HG03108 (cell line): ENCODE measurements around the gene GPBP1L1.
"Not testable (repeated sequence)": the region's sequence is repeated elsewhere in the genome, so short reads cannot be mapped to it uniquely, and the experiment has no call there.

Source experiments
- ATAC-seq: cut with Tn5 transposase; IDR thresholded peaks from one replicate; pipeline ENCODE4 v1.9.1; 2021; ENCODE audit warnings: moderate library complexity; ENCODE audit not compliant: unreplicated experiment

The GPBP1L1 gene

GRCh38 chr1:45604239-45604638 lies 82.1 kb downstream of the GPBP1L1 start:
- no peak for ATAC-seq

DNA sequence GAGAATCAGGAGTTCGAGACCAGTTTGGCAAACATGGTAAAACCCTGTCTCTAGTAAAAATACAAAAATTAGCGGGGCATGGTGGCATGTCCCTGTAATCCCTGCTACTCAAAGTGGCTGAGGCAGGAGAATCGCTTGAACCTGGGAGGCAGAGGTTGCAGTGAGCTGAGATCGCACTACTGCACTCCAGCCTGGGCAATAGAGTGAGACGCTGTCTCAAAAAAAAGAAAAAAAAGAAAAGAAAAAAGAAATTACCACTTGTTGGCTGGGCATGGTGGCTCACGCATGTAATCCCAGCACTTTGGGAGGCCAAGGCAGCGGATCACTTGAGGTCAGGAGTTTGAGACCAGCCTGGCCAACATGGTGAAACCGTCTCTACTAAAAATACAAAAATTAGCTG lies 89.6 kb downstream of the GPBP1L1 start:
- ATAC-seq, result not testable (repeated sequence)

GRCh38 chr1:45594412-45594811 lies 91.9 kb downstream of the GPBP1L1 start:
- no peak for ATAC-seq

- no peak for ATAC-seq
Observed at GRCh38 chr1:45589861-45590260, 96.5 kb downstream of the GPBP1L1 start.

DNA sequence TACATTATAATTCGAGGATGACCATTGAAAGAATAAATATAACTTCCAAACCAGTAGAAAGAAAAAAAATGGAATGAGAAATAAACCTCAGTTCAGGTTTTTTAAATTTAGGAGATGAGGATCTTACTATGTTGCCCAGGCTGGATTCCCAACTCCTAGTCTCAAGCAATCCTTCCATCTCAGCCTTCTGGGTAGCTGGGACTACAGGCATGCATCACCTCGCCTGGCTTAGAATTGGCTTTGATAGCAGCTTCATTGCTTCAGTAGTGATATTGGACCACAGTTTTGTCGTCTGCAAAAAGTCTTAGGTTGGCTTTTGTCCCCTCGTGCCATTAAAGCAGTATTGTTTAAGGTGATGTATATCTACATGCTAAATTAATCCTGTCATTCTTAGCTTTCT lies 99.6 kb downstream of the GPBP1L1 start:
- no peak for ATAC-seq

DNA sequence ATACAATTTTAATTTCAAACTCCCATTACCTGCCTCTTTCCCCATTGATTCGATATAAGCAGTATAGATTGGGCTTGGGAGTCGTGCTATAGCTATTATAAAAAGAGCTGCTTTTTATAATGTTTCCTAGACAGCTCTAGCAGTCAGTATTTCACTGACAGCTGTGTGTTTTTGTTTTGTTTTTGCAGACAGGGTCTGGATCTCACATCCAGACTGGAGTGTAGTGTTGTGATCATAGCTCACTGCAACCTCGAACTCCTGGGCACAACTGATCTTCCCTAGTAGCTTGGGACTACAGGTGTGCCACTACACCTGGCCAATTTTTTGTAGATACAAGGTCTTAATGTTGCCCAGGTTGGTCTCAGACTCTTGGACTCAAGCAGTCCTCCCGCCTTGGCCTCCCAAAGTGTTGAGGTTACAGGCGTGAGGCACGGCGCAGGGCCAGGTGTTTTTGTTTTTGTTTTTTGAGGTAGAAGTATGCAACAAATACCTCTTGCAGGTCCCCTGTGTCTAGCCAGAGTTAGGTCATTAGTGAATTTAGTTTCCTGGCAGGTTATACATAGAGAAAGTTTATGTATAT lies 100.7 kb downstream of the GPBP1L1 start:
- no peak for ATAC-seq

GRCh38 chr1:45585110-45585426 lies 101.3 kb downstream of the GPBP1L1 start:
- no peak for ATAC-seq

- peak; percentile 24 for ATAC-seq
Observed at GRCh38 chr1:45584351-45585109, 101.8 kb downstream of the GPBP1L1 start.

DNA sequence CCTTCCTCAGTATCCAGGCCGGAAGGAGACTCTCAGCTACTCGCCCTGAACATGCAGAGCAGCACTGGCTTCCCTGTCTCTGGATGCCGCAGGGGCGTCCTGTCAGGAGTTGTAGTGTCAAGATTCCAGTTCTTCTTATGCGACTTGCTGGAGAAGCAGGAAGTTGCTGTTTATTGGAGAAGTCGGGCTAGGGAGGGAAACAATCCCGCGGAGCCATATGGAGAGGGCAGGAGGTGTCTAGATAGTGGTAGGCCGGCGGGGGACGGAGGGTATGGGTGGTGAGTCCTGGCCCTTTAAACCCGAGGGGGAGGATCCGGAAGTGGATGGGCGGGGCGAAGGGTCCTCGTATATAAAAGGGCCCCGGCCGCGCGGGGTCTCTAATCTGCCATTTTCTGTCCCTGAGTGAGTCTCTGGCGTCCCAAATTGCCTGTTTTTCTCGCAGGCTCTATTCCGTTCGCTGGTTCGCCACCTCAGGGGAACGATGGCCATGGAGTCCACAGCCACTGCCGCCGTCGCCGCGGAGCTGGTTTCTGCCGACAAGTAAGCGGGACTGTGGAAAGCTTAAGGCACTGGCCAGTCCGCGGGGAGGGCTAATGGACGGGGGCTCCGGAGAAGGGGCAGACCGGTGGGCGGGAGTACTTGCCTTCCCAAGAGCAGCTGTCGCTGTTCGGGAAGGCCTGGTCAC lies 102.5 kb downstream of the GPBP1L1 start, which contains the start of gene NASP:
NASP (plus strand) TSS at position 376 of the 685 bp plus-strand sequence; CDS start at position 482, 106 bp downstream.
- peak; percentile 36 for ATAC-seq

DNA sequence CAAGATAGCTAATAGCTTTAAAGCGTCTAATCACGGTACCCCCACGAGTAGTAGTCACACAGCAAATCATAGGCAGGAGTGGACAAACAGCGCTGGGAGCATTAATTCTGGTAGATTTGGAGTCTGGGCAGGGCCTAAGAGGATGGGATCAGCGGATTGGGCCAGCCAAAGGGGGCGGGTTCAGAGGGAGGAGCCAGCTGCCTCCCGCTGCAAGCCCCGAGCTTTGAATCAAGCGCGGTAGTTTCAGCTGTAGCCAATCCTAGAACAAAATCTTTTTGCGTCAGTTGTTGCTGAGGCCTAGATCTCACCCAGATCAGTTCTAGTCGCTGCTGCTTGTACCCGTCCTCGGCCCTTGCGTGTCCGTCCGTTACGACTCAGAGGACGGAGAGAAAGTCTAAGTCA lies 103.1 kb downstream of the GPBP1L1 start:
- peak; percentile 75 for ATAC-seq
